HG03196 (cell line): ENCODE data around the gene RNF14.
"Not testable (repeated sequence)": the region's sequence is repeated elsewhere in the genome, so short reads cannot be mapped to it uniquely, and the experiment has no call there.

Source experiments
- ATAC-seq: cut with Tn5 transposase; IDR thresholded peaks from one replicate; pipeline ENCODE4 v1.9.1; 2021; ENCODE audit not compliant: unreplicated experiment

The RNF14 gene

DNA sequence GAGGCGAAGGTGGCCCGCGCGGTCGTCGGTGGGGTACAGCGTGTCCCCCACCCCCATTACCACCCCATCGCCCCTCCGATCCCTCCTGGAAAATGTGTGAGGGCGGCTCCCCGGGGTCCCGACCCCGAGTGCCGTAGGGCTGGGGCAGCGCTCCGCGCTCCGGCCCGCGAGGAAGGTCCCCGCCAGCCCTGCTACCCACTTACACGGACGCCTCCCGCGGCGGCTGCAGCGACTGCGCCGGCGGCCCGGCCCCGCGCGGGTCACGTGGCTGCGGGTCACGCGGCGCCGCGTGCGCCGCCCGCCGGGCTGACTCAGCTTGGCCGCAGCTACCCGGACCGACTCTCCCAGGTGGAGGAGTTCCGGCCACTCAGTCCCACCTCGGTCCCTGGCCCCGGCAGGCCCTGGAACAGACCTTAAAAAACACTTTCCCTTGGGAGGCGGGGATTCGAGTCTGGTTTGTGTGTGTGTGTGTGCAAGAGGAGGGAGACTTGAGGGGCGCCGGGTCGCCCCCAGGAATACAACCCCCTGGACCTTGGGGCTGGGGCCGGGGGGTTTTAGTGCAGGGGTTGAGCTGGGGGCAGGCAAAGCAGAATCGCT, 44.0 kb downstream of the RNF14 start, which contains the start of gene GNPDA1:
GNPDA1 (minus strand) TSS at position 236 of the 597 bp plus-strand sequence. CDS start 992 bp downstream, outside the sequence.
- peak; percentile 46 for ATAC-seq

DNA sequence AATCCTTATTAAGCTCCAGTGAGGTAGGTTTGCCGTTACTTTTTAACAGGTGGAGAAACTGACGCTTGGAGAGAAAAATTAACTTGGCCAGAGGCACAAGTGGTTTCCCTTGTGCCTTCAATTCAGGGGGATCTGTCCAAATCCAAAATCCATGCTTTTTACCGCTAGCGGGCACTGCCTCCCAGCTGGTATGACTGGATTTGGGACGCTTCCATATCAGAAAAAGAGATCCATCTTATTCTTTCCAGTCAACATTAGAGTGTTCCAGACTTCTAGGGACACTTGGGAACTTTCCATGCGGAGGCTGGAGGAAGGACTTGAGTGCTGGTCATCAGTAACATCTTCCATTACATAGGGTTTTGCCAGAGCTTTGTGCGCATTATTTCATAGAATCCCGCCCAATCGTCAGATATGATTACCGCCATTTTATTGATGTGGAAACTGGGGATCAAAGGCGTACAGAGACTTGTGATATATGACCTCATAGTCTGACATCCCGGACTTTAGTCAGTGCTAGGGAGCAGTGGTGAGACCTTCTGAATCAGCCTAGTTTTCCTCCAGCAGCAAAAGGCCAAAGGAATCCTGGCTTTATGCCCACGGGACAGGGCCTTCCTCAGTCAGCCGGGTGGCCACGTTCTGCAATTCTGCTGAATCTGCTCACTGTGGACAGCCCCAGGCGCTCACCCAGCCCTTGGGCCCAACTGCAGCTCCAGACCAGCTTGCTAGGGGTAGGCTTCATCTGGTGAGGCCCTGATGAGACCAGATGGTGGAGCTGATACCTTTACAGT, 45.0 kb downstream of the RNF14 start:
- no peak for ATAC-seq

DNA sequence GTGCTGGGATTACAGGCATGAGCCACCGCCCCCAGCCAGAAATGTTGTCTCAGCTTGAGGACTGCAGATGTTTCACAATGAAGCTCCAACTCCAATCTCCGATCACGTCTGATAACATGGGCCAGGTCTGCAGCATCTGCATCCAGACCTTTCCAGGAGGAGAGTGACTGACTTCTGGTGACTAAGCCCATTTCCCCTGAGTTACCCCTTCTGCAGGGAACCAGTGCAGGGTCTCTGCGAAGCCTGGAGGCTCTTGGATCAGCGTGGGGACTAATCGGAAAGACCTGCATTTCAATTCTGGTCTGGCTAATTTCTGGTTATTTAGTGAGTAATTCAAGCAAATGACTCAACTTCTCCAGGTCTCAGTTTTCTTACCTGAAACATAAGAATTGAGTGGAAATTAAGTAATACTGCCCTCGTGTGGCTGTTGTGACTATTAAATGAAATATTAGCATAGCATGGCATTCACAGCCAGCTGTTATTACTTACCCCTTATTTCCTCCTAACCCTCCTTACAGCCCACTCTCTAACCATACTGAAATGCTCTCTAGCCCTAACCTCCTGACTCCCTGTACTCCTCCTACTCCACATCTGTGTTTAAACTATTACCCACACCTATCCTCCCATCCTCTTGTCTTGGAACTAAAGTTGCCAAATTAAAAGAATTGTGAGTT, 46.1 kb downstream of the RNF14 start:
- peak; percentile 27 for ATAC-seq

DNA sequence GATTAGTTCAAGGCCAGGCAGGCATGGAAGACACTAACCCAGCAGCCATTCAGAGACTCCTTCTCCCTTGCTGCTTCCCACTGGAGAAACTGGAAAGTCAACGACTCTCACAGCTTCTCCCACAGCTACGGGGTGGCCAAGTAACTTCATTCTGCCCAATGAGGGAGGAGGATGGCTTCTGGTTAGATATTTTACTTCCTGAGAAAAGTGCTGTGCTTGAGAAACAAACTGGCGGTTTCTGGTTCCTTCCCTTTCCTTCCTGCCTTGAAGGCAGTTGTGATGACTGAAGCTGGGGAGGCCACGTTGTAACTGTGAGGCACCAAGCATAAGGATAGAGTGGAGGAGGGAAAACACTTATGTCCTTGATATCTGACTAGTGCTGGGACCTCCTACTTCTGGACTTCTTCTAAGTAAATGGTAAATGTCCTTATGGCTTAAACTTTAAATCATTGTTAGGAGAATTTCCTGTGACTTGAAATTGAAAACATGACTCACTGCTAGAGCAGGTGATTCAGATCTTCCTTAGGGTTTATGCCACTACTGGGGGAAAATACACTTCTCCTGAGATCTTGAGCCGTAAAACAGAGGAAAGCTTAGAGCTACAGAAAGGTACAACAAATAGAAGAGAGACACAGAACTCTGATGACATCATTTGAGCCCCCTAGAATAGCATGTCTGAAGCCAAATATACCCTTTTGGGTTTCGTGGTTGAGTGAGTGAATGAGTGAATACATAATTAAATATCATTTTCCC, 47.1 kb downstream of the RNF14 start:
- ATAC-seq = peak; percentile 47

DNA sequence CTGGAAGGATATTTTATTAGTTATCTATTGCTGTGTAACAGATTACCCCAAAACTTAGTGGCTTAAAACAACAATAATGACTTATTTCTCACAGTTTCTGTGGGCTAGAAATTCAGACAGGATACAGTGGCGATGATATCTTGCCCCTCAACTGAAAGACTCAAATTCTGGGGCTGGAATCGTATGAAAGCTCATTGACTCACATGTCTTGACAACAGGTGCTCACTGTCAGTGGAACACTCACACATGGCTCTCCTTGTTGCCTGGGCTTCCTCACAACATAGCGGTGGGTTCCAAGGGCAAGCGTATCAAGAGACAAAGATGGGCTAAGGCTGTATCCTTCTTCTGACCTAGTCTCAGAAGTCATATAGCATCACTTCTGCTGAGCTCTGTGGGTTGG, 47.7 kb downstream of the RNF14 start:
- ATAC-seq = peak; percentile 37

DNA sequence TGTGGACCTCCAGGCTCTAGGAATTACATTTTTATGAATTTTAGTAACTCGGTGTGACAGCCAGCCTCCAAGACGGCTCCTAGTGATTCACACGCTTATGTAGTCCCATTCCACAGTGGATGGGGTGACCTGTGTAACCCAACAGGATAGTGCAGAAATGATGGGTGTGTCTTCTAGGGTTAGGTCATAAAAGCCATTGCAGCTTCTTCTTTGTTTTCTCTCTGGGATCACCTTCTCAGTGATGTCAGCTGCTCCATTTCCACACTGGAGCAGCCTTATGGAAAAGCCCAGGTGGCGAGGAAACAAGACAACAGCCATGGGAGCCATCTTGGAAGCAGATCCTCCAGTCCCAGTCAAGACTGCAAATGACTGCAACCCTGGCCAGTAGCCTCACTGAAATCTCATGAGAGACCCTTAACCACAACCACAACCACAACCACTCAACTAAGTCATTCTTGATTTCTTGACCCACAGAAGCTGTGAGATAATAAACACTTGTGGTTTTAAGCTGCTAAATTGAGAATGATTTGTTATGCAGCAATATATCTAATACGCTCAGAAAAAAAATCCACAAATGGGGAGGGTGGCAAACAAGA, 49.0 kb downstream of the RNF14 start:
- peak; percentile 34 for ATAC-seq

DNA sequence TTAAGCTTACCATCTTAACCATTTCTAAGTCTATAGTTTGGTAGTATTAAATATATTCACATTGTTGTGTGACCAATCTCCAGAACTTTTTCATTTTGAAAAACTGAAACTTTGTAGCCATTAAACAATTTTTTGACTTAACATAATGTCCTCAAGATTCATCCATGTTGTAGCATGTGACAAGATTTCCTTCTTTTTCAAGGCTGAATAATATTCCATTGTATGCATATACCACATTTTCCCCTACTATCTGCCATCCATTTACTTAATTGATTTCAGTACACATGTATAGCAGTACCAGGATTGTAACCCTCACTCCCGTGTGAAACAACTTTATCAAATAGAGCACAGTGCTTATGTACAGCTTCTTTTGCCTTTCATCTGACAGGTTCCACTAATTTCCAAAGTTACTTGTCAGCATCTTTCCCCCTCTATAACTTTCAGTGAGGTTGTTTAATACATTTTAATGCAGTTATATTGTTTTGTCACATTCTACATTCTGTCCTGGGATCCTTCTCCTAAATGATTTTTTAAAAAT, 51.3 kb downstream of the RNF14 start:
- no peak for ATAC-seq

DNA sequence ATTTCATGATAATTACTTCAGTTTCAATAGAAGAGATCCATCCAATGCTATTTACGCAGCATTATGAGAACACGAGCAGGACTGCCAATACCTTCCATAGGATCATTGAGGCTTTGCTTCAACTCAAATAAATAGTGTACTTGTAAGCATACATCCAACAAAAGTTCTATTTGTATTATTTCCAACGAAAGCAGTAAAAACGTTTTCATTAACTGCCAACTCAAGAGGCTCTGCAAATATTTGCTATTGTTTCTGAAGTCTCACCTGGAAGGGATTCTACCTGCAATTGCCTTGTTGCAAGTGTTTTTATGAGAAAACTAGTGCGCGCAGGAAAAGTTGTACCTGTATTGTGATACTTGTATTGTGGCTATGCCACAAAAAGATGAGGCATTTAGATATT, 54.9 kb downstream of the RNF14 start:
- ATAC-seq = no peak

DNA sequence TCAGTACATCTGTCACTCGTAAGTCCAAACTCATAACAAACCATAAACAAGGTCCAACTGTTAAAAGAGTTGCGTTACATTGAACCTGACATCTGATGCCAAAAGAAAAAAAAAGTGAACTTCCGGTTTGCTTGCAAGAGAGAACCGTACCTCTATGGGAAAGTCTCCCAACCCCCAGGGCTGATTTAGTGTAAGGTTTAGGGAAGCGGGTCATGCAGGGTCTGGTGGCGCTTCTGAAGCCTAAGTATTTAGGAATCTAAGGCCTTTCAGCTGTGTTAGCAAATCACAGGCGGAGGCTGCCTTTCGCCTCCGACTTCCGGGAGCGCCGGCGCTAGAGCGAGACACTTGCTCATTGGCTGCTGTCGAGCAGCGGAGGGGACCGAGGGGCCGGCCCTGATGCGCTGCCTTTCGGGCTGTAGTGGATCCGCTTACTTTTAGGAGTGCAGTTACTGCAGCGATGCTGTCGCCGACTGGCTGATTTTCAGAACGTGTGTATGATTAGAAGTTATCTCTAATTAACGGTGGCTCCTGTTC, 55.9 kb downstream of the RNF14 start:
- ATAC-seq = peak; percentile 99

DNA sequence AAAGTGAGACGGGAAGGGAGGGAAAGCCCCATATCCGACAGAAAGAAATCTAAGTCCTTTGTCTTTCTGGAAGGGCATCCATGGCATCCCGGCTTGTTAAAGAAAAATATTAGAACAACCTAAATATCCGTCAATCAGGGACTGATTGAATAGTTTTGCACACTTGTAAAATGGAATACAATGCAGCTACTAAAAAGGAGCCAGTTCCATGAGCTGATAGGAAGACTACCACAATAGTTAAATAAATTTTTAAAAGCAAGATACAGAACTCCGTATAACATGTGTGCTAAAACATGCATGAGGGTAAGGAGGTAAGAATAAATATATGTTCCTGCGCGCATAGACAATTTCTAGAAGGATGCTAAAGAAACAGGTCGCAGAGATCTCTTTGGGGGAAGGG, 56.7 kb downstream of the RNF14 start:
- ATAC-seq = no peak

DNA sequence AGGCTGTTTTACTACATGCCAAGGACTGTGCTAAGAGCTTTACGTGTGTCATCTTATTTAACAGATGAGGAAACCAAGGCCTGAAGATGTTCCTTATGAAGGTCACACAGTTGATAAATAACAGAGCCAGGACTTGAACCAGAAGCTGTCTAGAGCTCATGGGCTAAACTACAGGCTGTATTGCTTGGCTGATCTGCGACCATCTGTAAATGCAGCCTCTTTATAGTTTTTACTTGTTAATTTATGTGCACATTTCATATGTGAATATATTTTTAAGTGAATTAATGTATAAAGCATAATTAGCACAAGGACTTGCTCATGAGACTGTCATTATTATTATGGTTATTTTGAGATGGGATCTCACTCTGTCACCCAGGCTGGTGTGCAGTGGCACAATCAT, 63.2 kb downstream of the RNF14 start:
- ATAC-seq = no peak

DNA sequence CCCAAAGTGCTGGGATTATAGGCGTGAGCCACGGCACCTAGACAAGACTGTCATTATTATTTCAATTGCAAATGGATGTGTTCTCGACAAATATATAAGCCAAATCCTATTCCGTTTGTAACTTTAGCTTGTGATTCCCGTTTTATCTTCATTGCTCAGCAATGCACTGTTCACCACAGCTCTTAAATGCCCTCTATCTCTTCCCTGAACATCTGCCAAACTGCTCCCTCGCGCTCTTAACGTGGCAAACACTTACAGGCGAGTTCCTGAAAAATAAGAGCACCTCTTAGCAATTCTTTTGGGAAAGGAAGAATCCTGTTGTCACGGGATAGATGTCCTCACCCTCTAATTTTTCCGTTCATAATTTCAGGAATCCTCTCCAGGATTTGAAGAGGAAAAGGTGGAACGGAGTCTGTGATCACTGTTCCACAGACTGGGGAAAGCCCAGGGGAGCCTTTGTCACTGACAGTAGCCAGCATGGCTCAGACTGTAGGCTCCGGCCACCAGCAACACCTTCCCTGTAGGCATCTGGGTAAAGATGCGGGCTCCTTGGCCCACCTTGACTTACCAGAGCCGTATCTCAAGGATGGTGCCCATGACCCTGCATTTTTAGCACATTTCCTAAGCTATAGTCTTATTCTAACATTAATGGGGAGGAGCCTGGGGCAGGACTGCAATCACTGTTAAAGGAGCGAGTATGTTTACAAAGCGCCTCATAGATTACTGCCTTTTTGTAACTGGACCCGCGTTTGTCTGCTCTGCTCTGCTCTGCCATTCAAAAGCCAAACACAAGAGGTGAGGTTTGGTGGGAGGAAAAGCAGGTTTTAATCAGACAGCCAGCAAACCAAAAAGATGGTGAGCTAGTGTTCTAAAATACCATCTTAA, 64.1 kb downstream of the RNF14 start:
- no peak for ATAC-seq

DNA sequence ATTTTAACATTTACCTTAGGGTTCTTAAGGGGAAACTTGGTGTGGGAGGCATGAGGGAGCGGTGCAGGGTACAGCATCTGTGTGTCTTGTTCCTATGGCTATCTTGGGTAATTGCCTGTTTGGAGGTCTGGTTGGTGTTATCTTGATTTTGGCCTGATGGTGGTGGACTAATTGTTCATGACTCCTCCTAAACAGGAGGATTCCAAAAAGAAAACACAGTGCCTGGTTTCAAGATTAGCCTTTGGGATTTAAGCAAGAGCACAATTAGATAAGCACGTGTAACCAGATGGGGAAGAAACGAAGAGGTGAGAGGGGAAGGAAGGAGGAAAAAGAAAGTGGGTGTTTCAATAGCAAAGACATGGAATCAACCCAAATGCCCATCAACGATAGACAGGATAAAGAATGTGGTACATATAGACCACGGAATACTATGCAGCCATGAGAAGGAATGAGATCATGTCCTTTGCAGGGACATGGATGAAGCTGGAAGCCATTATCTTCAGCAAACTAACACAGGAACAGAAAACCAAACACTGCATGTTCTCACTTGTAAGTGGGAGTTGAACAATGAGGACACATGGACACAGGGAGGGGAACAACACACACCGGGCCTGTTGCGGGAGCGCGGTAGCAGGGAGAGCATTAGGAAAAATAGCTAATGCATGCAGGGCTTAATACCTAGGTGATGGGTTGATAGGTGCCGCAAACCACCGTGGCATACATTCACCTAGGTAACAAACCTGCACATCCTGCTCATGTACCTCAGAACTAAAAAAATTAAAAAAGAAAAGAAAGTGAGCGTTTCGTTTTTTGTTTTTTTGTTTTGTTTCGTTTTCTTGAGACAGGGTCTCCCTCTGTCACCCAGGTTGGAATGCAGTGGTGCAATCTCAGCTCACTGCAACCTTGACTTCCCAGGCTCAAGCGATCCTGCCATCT, 65.0 kb downstream of the RNF14 start:
- not testable (repeated sequence) for ATAC-seq

- ATAC-seq = no peak
These were observed 66.1 kb downstream of the RNF14 start for GRCh38 chr5:142034994-142035393.

DNA sequence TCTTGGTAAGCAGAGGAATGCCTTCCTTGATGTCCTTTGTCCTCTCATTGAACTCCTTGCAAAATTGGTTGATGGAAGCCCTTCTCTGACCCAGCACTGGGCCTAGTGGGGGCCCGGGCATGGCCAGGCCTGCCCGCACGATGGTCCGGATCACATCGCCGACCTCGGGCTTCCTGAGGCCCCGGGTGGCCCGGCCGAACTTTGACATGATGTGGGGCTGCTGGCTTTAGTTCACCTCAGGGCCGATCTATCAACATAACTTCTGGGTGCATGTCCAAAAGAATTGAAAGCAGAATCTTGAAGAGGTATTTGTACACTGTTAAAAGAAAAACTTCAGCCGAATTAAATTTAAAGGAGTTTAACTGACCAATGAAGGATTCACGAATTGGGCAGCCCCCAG, 68.0 kb downstream of the RNF14 start:
- ATAC-seq = no peak

- not testable (repeated sequence) for ATAC-seq
These were observed 68.7 kb downstream of the RNF14 start for GRCh38 chr5:142037599-142037998.

GRCh38 chr5:142038735-142039134, 69.8 kb downstream of the RNF14 start:
- ATAC-seq = no peak
